Muscle of back (tissue), 11 donors: ENCODE measurements around the gene GFAP. TPM values are rescaled to one million over a fixed set of nuclear protein-coding genes. Genes with fewer than 3 reads are reported as not detected.

ENCODE experiments used
- DNase-seq, 3 donors: peaks; one replicate each; pipeline versions ENCODE4 v3.0.0 to v3.0.0-alpha.2; 2013
- polyA plus RNA-seq, 10 donors: library from polyadenylated mRNA; unstranded; fragments of 120-200 nt; gene quantifications; one replicate each; pipeline ENCODE4 v1.2.1, GENCODE V29; 2013; ENCODE audit not compliant: insufficient read length in 10 of 10

The GFAP gene
- polyA plus RNA-seq, 10 donors, result 0.27 to 1.1 (median 0.38) TPM; not detected in 1

DNA sequence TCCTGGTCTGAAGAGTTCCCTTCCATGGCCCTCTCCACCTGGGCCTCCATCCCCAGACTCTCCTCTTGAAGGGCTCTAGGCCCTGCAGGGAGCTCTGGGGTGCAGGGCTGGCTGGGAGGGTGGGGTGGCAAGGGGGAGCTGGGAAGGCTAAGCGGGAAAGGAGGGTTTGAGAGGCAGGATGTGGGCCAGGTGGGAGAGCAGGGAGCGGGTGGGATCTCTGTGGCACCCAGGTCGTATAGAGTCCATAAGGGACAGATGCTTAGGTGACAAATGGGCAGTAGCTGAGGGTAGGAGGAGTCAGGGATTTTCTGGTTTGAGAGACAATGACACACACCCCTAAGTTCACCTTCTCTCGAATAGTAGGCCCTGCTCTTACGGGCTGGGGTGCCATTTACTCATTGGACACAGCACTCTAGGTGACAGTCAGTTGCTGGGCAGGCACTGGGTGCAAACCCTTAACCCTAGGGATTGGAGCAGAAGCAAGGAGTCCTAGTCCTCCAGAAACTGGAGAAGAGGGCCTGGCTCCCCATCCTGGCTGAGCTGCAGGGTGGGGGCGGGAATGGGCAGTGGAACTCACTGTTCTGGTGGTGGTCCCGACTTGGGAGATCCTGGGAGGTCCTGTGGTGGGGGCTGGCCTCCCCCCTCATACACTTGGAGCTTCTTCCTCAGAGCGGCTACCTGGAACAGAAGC, 16.9 kb upstream of the GFAP start:
- no peak for DNase-seq

DNA sequence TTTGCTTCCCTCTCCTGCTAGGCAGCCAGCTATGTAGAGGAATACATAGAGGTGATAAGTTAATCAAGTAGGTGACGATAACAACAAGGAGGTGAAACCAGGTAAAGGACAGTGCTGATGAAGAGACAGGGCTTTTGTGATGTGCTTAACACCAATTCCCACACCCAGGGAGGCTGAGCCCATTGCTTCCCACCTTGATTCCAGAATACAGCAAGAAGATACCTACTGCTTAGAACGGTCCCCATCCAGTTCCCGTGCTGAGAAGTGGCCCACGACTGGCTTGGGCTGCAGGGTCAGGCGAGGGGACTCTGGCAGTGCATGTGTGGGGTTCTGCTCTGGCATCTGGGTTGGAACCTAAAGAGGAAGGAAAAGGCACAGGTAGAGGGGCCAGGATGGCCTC, 16.1 kb upstream of the GFAP start:
- DNase-seq, result no peak

DNA sequence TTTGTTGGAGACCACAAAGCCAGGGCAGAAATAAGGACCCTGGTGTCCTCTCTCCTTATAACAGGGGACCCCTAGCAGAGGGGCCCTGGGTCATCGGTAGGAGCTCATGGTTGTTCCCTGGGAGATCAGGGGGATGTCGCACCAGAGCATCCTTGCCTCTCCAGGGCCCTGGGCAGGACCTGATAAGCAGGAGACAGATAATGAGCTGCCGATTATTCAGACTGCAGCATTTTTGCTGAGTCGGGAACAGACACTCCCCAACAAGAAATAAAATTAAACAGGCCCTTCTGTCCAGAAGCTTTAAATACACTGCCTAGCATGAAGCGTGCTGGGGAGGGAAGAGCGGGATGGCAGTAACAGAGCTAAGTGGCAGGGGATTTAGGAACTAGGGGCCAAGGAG, 15.4 kb upstream of the GFAP start:
- DNase-seq, result no peak

DNA sequence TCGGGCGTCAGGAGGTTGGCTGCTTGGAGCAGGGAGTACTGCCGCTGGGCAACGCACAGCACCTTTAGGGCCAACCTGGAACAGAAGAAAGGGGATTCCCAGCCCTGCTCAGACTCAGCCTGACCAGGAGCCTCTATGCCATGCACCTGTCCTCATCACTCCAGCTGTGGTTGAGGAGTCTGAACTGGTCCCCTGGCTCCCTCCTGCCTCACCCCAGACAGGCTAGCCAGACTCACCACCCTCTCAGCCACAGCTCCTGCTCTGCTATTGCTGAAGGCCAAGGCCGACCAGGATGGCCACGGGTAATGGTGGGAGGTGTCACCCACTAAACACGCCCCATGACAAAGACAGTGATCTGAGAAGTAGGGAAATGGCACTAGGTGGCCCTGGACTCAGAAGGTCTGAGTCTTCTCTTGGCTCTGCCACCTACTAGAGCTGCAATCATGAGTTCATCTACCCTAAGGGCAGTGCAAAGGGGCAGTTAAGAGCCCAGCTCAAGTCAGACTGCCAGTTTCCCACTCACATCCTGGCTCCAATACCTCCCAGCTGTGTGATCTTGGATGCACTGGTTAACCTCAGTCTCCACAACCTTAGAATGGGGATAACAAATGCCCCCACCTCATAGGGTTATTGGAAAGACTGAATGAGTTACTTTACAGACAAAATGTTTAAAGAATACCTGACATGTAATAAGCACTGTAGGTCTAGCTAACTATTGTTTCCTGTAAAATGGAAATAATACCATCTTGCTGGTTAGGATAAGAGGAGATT, 13.8 kb upstream of the GFAP start:
- no peak for DNase-seq

- DNase-seq, result no peak
Observed at GRCh38 chr17:44928136-44928535, 12.8 kb upstream of the GFAP start.

DNA sequence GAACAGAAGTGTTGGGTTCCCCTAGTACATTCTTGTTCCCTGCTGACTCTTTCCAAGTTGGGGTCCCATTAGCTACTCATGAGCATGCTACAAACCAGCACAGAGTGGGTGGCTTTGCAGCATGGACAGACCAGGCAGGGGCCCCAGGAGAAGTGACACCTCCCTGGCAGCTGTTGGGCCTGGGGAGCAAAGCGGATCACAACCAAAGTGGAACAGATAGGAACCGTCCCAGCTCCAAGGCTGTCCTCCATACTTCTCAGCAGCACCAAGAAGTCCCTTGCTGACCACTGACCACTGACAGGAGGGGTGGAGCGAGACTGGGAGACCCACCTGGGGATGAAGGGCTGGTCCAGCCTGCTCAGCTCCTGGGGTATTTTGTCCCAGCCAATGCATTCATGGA, 12.4 kb upstream of the GFAP start:
- no peak for DNase-seq

- DNase-seq, result no peak
Observed at GRCh38 chr17:44926821-44927525, 11.7 kb upstream of the GFAP start.

DNA sequence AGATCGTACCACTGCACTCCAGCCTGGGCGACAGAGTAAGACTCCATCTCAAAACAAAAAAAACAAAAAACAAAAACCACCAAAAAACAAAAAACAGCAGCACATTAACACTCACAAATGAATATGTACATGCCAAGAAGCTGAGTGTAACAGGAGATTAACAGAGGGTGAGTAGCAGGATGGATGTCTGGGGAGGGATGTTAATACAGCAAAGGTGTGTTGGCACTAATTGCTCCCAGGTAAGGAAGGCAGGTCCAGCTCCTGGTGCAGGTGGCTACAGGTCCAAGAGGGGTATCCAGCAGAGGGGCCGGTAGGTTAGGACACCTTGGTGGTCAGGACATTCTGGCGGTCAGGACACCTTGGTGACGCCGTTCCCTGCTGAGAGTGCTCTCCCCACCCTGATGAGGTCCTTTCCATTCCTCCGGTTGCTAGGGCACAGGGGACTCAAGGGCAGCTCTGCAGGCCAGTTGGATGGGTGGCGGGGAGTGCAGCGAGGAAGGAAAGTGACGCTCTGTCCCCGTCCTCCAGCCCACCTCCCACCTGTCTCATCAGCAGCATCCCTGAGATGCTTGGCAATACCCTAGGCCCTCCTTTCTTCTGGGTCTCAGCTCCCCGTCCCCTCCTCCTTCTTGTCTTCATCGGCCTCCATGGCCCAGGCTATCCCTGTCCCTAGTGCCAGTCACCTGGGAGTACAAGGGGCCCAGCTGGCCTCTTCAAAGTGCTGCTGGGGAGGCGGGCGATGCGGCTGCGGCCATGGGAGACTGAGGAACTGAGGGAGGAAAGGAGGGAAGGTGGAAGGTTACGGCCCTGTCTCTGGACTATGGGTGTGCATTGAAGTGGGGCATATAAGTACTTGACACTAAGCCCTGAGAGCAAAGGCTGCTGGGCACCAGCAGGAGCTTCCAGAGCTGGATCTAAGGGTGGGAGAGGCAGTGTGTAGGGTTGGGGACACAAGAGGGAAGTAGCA, 10.7 kb upstream of the GFAP start:
- DNase-seq, result no peak

GRCh38 chr17:44924107-44924544, 8.8 kb upstream of the GFAP start:
- no peak for DNase-seq

- DNase-seq, result no peak
Observed at GRCh38 chr17:44922746-44923470, 7.6 kb upstream of the GFAP start.

DNA sequence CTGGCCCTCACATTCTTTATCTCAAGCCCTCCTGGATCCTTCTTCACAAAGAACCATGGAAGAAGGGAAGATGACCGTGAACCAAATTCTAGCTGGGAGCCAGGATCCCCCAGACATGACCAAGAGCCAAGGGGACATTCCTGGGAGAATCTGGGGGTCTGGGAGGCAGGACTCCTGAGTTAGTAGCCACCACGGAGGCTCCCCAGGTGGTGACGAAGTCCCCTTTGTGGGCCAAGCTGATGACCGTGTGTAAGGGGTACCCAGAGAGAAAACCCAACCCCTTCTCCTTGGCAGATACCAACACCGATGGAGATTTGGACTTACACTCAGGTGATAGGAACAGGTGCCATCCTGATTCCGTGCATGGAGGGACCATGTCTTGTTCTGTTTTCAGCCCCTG, 6.8 kb upstream of the GFAP start:
- DNase-seq, result no peak

DNA sequence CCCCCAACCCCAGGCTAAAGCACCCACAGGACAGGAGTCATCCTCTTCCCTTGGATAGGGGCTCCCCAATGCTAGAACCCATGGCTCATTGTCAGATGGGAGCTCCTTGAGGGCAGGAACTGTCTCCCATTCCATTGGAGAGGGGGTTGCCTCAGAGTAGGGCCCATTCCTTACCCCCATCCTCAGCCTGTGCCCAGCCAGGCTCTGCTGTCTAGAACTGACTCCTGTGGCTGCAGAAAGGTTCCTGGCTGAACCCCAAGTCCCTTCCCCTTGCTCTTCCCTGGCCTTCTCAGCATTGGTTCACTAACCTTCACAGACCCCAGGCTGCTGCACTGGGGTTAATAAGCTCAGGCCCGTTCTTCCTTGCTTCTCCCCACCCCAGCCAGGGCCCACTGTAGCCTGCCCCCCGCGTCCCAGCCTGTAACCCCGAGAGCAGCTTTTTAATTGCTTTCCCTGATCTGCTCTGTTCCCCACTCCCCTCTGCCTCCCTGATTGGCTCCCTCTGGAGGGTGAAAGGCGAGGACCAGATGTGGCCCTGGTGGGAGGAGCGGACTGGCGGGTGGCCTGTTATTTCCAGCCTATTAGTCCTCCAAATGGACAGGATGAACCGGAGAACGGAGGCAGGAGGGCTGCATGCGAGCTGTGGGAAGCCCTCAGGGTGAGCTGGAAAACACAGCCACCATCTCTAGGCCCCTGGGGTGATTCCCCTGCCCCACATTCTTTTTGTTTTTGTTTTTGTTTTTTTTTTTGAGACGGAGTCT, 6.0 kb upstream of the GFAP start:
- peak in 1 of 3 donors; percentile 47 for DNase-seq

- DNase-seq, result no peak
Observed at GRCh38 chr17:44920565-44920940, 5.3 kb upstream of the GFAP start.

GRCh38 chr17:44919885-44920564, 4.7 kb upstream of the GFAP start:
- peak; percentile 62 to 89 (median 80) for DNase-seq

DNA sequence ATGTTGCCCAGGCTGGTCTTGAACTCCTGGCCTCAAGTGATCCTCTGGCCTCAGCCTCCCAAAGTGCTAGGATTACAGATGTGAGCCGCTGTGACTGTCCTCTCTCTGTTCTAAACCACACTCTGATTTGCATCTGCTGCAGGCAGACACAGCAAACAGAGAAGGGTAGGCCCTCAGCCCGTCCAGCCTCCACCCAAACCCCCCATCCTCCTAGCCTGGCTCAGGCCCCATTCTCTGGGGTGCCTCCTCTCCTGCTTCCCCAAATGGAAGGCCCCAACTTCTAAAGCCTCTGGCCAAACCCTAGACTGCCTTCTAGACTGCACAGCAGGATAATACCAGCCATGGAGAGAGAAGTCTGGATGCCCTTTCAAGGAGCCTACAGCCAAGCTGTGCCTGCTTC, 4.1 kb upstream of the GFAP start:
- DNase-seq, result no peak

- DNase-seq, result no peak
Observed at GRCh38 chr17:44918006-44918405, 2.7 kb upstream of the GFAP start.

GRCh38 chr17:44917456-44917855, 2.2 kb upstream of the GFAP start:
- DNase-seq, result no peak

- DNase-seq, result peak in 2 of 3 donors; percentile 36 to 47
Observed at GRCh38 chr17:44916781-44917241, 1.5 kb upstream of the GFAP start.
